ENCODE results near the gene NOTCH2NLA. TPM values are rescaled to one million over a fixed set of nuclear protein-coding genes. Genes with fewer than 3 reads are reported as not detected.
"Not testable (repeated sequence)": the region's sequence is repeated elsewhere in the genome, so short reads cannot be mapped to it uniquely, and the experiment has no call there.

NOTCH2NLA gene
- total RNA-seq, 1 experiment from 2014 or later: 34.5 TPM

GRCh38 chr1:146236026-146236601 lies 7.3 kb upstream of the NOTCH2NLA start:
- in situ Hi-C loops (cut with HindIII; ENCODE audit: low pct_unique_long_range_greater_than_20kb, low sequenced_read_pairs); DNase-seq (ENCODE audit: low read depth): not testable (repeated sequence)

- in situ Hi-C loops (cut with HindIII; ENCODE audit: low pct_unique_long_range_greater_than_20kb, low sequenced_read_pairs); DNase-seq (ENCODE audit: low read depth): not testable (repeated sequence)
Measured at GRCh38 chr1:146228144-146228682, 608 bp downstream of the NOTCH2NLA start.

- in situ Hi-C loops (cut with HindIII; ENCODE audit: low pct_unique_long_range_greater_than_20kb, low sequenced_read_pairs); DNase-seq (ENCODE audit: low read depth): not testable (repeated sequence)
Measured at GRCh38 chr1:146174531-146174930, 54.3 kb downstream of the NOTCH2NLA start.

GRCh38 chr1:146167740-146168139 lies 61.1 kb downstream of the NOTCH2NLA start:
- in situ Hi-C loops (cut with HindIII; ENCODE audit: low pct_unique_long_range_greater_than_20kb, low sequenced_read_pairs); DNase-seq (ENCODE audit: low read depth): not testable (repeated sequence)

- in situ Hi-C loops (cut with HindIII; ENCODE audit: low pct_unique_long_range_greater_than_20kb, low sequenced_read_pairs); DNase-seq (ENCODE audit: low read depth): not testable (repeated sequence)
Measured at GRCh38 chr1:146167273-146167672, 61.5 kb downstream of the NOTCH2NLA start.

- DNase-seq (ENCODE audit: low read depth); in situ Hi-C loops (cut with HindIII; ENCODE audit: low pct_unique_long_range_greater_than_20kb, low sequenced_read_pairs): not testable (repeated sequence)
Measured at GRCh38 chr1:146144465-146144864, 84.4 kb downstream of the NOTCH2NLA start, which contains the start of gene NBPF10. Gene NBPF10, minus strand, starts transcription at chr1:146144804. Its CDS starts 35 bp downstream, at chr1:146144769.

Other genes starting within 250 kb of the NOTCH2NLA start
- gene TXNIP, start 232.4 kb downstream of the NOTCH2NLA start, total RNA-seq (2014; rRNA removed; shearing (Covaris generic); ENCODE audit: low replicate concordance): 125 and 142 TPM in 2 replicates
- gene HJV, start 207.3 kb downstream of the NOTCH2NLA start, total RNA-seq (2014; rRNA removed; shearing (Covaris generic); ENCODE audit: low replicate concordance): not detected in 2 replicates
- 0.07 and 0.23 TPM in 2 replicates for gene NBPF10, start 84.2 kb downstream of the NOTCH2NLA start, total RNA-seq (2014; rRNA removed; shearing (Covaris generic); ENCODE audit: low replicate concordance)

Data from Caki2 (cell line).